22Rv1 (cell line): ENCODE results near the gene CPTP.

ENCODE experiments used
- CTCF ChIP-seq: fragments of 450-650 bp; IDR thresholded peaks from 2 replicates; pipeline ENCODE4 v1.5.1; 2017; ENCODE audit warnings: mild to moderate bottlenecking
- ZFX ChIP-seq: fragments of 450-650 bp; IDR thresholded peaks from 2 replicates; pipeline ENCODE4 v1.6.1; 2017; ENCODE audit warnings: antibody characterized with exemption, borderline replicate concordance

DNA sequence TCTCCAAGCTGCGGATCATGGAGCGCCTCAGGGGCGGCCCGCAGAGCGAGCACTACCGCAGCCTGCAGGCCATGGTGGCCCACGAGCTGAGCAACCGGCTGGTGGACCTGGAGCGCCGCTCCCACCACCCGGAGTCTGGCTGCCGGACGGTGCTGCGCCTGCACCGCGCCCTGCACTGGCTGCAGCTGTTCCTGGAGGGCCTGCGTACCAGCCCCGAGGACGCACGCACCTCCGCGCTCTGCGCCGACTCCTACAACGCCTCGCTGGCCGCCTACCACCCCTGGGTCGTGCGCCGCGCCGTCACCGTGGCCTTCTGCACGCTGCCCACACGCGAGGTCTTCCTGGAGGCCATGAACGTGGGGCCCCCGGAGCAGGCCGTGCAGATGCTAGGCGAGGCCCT, 2.7 kb downstream of the CPTP start:
- no peak for TF ChIP-seq ZFX
- no peak for TF ChIP-seq CTCF
